Stomach (tissue), 9 donors: ENCODE data around the gene ETS2. TPM values are rescaled to one million over a fixed set of nuclear protein-coding genes. Genes with fewer than 3 reads are reported as not detected.
A peak's percentile ranks its signal among the peaks of the same experiment; 100 is the strongest.

ENCODE experiments used
- DNase-seq, 2 donors: peaks; one replicate each; pipeline versions ENCODE4 v3.0.0 to v3.0.0-alpha.2; 2013 to 2019
- H3K27ac ChIP-seq, 5 donors: fragments of 200-600 bp in 4 of 5; sonication (generic) in 4 of 5; one replicate each; pipeline ENCODE4 v1.5.1; 2013 to 2019; ENCODE audit warnings: mild to moderate bottlenecking in 1 of 5, moderate library complexity in 1 of 5
- H3K27me3 ChIP-seq, 3 donors: fragments of 200-600 bp; sonication (generic); one replicate each; pipeline ENCODE4 v1.5.1; 2017 to 2019; ENCODE audit warnings: mixed run types in 1 of 3
- H3K36me3 ChIP-seq, 4 donors: fragments of 200-600 bp; sonication (generic); 1 replicate in 3 of 4; 2 replicates in 1 of 4; pipeline ENCODE4 v1.5.1; 2016 to 2019
- H3K4me1 ChIP-seq, 4 donors: fragments of 200-600 bp; sonication (generic); one replicate each; pipeline ENCODE4 v1.5.1; 2016 to 2019
- H3K4me3 ChIP-seq, 4 donors: fragments of 200-600 bp; sonication (generic) in 3 of 4; one replicate each; pipeline ENCODE4 v1.5.1; 2016 to 2019; ENCODE audit warnings: mild to moderate bottlenecking in 1 of 4
- H3K9me3 ChIP-seq, 4 donors: fragments of 200-600 bp; sonication (generic); one replicate each; pipeline ENCODE4 v1.5.1; 2016 to 2019
- CTCF ChIP-seq, 7 experiments: fragments of 450-650 bp in 4 of 7; fragments of 200-600 bp in 3 of 7; sonication (generic) in 3 of 7; IDR thresholded peaks; one replicate each; pipeline ENCODE4 v1.5.1; 2016 to 2019; ENCODE audit warnings: antibody characterized with exemption in 7 of 7, control low read depth in 2 of 7, mild to moderate bottlenecking in 1 of 7
- EP300 ChIP-seq: sonication (generic); formaldehyde crosslinking; IDR thresholded peaks from one replicate; pipeline ENCODE4 v1.6.1; 2017; ENCODE audit warnings: antibody characterized with exemption
- POLR2A ChIP-seq, 4 donors: fragments of 450-650 bp; IDR thresholded peaks; one replicate each; pipeline ENCODE4 v1.6.1; 2016; ENCODE audit warnings: antibody characterized with exemption in 4 of 4, control low read depth in 2 of 4, mild to moderate bottlenecking in 1 of 4, moderate library complexity in 1 of 4
- POLR2AphosphoS5 ChIP-seq, 3 donors: sonication (generic); formaldehyde crosslinking; IDR thresholded peaks; one replicate each; pipeline ENCODE4 v1.6.1; 2016; ENCODE audit warnings: antibody characterized with exemption in 3 of 3
- WGBS, 5 donors: extraction: QIAGEN DNeasy Blood & Tissue Kit in 3 of 5; methylation state at CpG; one replicate each; pipeline versions ENCODE4 v1.1.5 to v1.1.7; 2013 to 2018; 5-methylcytosine and 5-hydroxymethylcytosine counted together
- intact Hi-C: fragments of 100-400 bp; cut with DNase I; formaldehyde crosslinking; loops from one replicate; pipeline ENCODE4 v1.15.1; 2023; ENCODE audit warnings: low total_unique reads
- polyA plus RNA-seq, 3 donors: library from polyadenylated mRNA; stranded (reverse); fragments of 200-250 nt; gene quantifications; one replicate each; pipeline ENCODE4 v1.2.3, GENCODE V29; 2013
- total RNA-seq, 5 donors: library from RNA; depleted of rRNA; stranded (reverse); fragments of >200 nt; gene quantifications; one replicate each; pipeline versions ENCODE4 v1.1.0 to v1.2.3, GENCODE V29; 2014 to 2016
- donor health status: healthy with polysubstance abuse.
- donor health status: Bipolar disorder and iron deficiency.
- donor health status: healthy.

Gene ETS2
- total and polyA plus RNA-seq, 8 donors = 33.8 to 80.0 (median 50.6) TPM

DNA sequence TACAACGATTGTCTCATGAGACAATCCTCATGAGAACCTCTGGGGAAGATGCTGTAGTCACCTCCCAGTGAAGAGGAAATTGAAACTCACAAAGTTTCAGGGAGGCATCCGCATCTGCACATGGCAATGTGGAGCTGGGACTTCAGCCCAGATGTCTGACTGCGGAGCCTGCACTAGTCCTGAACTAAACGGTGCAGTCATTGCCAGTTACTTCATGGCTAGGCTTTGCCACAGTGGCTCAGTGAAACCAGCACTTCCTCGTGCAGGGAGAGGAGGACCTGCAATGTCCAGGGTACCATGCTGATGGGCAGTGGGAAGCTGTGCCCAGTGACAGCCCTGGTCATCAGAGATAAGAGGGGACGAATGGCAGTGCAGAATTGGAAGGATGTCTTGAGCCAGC lies 40.7 kb upstream of the ETS2 start:
- H3K4me1 ChIP-seq = peaks cover 0 to 47% (median 30%) of the 10 kb centered on the region in 4 donors
- H3K9me3 ChIP-seq = no peaks in the 10 kb centered on the region
- WGBS, 5 donors = 83 to 88% (median 86%) methylated on average over 6 of the region's 6 CpGs
- no peaks in the 10 kb centered on the region for H3K27me3 ChIP-seq
- no peak for DNase-seq
- intact Hi-C loops = no loop called here
- H3K36me3 ChIP-seq = no peaks in the 10 kb centered on the region
- no peak overlapping the region for H3K4me3 ChIP-seq
- no peak for TF ChIP-seq EP300
- no peak overlapping the region for H3K27ac ChIP-seq

DNA sequence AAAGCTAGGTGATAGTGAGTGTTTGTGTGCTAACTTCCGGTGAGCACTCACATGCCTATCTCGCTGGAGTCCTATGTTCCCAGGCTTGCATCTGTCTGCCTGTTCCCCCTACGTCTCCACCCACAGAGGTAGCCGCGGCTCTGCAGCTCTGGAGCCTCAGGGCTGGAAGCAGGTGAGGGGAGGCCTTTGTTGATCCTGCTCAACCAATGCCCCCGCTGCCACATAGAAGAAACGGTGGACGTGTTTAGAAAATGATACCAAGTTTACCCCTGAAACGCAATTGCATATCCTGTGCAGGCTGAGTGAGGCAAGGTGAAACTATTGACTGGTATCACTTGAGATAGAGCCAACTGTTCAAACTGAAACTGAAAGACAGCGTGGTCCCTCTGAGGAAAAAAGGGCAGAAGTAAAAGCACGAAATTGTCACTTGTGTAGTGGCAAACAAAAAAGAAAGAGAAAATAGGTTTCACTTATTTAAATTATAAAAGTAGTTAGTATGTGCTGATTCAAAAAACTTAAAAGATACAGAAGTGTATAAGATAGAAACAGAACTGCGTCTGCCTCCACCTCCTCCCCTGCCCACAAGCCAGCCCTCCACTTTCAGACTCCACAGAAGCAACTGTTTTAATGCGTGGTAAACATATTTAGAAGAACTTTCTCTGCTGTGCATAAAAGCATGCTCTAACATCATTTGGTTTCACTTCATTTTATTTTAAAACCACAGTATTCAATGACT lies 38.6 kb upstream of the ETS2 start:
- TF ChIP-seq EP300 (no peak), POLR2AphosphoS5 (IDR thresholded peaks at IDR 0.05) (peak in 2 of 3 donors; percentile 23 to 35)
- peak; percentile 29 to 87 for DNase-seq
- peak overlapping the region; percentile 73 to 88 (median 82) for H3K27ac ChIP-seq
- H3K9me3 ChIP-seq = no peaks in the 10 kb centered on the region
- no peaks in the 10 kb centered on the region for H3K27me3 ChIP-seq
- intact Hi-C loops = no loop called here
- H3K36me3 ChIP-seq = no peaks in the 10 kb centered on the region
- H3K4me3 ChIP-seq = peak overlapping the region; percentile 22 to 42 (median 30)
- 13 to 39% (median 24%) methylated on average over 13 of the region's 13 CpGs for WGBS, 5 donors
- peaks cover 0 to 33% (median 16%) of the 10 kb centered on the region in 4 donors for H3K4me1 ChIP-seq

DNA sequence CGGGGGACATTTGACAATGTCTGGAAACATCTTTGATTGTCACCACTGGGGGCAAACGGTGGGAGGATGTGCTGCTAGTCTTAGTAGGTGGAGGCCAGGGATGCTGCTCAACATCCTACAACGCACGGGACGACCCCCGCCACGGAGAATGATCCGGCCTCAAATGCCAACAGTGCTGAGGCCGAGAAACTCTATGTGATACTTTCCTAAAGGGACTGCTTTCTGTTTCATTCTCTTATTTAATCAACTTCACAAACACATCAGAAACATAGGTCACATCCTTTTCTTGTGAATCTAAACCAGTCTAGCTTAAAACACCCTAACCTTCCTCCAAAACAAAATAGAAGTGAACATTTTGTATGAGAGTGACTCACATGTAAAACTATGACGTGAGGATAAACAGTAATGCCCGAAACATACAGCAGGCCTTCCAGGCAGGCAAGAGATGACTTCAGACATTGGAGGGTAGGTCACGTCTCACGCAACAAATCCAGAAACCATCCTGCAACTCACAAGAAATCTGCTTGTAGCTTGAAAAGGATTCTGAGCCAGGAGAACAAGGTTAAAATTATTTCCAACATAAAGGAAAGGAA lies 37.2 kb upstream of the ETS2 start:
- no peaks in the 10 kb centered on the region for H3K9me3 ChIP-seq
- 65 to 72% (median 70%) methylated on average over 13 of the region's 13 CpGs for WGBS, 5 donors
- H3K4me3 ChIP-seq = no peak overlapping the region
- no peak for DNase-seq
- TF ChIP-seq POLR2A (IDR thresholded peaks at IDR 0.05) (no peak), EP300 (peak; percentile 81), CTCF (IDR thresholded peaks at IDR 0.05) (no peak), POLR2AphosphoS5 (IDR thresholded peaks at IDR 0.05) (peak in 2 of 3 donors; percentile 84 to 91)
- intact Hi-C loops = no loop called here
- H3K27me3 ChIP-seq = no peaks in the 10 kb centered on the region
- no peaks in the 10 kb centered on the region for H3K36me3 ChIP-seq
- peaks cover 0 to 33% (median 19%) of the 10 kb centered on the region in 4 donors for H3K4me1 ChIP-seq
- H3K27ac ChIP-seq = peak overlapping the region; percentile 54 to 88 (median 81)

DNA sequence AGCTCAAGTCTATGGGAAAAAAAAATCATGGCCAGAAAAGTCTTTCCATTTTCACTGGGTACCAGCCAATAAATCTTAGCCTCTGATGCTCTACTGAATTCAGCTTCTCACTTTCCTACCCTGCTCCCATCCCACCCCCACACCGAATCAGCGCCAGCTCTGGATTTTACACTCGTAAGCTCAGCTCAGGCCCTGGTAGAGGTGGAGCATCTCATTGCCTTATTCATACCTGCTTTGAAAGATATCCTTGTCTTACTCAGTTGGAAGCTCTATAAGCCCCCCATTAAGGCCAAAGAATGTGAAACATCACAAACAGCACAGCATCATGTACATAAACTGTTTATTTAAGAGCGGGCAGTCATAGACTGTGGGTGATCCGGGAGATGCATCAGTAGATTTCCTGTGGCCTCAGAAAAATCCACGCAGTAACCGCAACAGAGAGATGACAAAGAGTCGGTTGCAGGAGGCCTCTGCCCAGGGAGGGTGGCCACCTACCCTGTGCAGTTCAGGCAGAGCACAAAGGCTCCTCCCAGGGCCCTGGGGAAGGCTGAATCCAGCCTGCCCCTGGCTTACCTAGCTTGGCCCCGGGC lies 36.4 kb upstream of the ETS2 start:
- WGBS, 5 donors = 66 to 82% (median 74%) methylated on average over 8 to 9 of the region's 9 CpGs
- Histone ChIP-seq H3K27me3 (no peaks in the 10 kb centered on the region), H3K27ac (peak overlapping the region; percentile 21 to 88 (median 81)), H3K4me3 (no peak overlapping the region), H3K36me3 (no peaks in the 10 kb centered on the region), H3K4me1 (peaks cover 0 to 40% (median 22%) of the 10 kb centered on the region in 4 donors), H3K9me3 (no peaks in the 10 kb centered on the region)
- DNase-seq = no peak
- TF ChIP-seq CTCF (IDR thresholded peaks at IDR 0.05) (no peak), POLR2A (IDR thresholded peaks at IDR 0.05) (no peak), POLR2AphosphoS5 (IDR thresholded peaks at IDR 0.05) (no peak), EP300 (no peak)
- intact Hi-C loops = no loop called here

GRCh38 chr21:38770660-38771059 lies 35.1 kb upstream of the ETS2 start:
- no peak overlapping the region for H3K4me3 ChIP-seq
- TF ChIP-seq EP300 (no peak), POLR2AphosphoS5 (IDR thresholded peaks at IDR 0.05) (no peak), CTCF (IDR thresholded peaks at IDR 0.05) (no peak), POLR2A (IDR thresholded peaks at IDR 0.05) (no peak)
- H3K4me1 ChIP-seq = peaks cover 0 to 42% (median 22%) of the 10 kb centered on the region in 4 donors
- H3K27ac ChIP-seq = peak overlapping the region in 1 of 5 donors; percentile 82
- H3K27me3 ChIP-seq = no peaks in the 10 kb centered on the region
- intact Hi-C loops = no loop called here
- H3K9me3 ChIP-seq = no peaks in the 10 kb centered on the region
- 73 to 86% (median 80%) methylated on average over 3 to 4 of the region's 4 CpGs for WGBS, 5 donors
- no peak for DNase-seq
- no peaks in the 10 kb centered on the region for H3K36me3 ChIP-seq
